Stimulated activated CD8-positive, alpha-beta memory T cell treated with anti-CD3 and anti-CD28 coated beads, Interleukin-4, amount 100 ng/mL, for 4 hours (primary cell): ENCODE results near the gene ZDHHC21.
"Not testable (repeated sequence)": the region's sequence is repeated elsewhere in the genome, so short reads cannot be mapped to it uniquely, and the experiment has no call there.

Experiments
- DNase-seq, 2 donors: peaks; one replicate each; pipeline ENCODE4 v3.0.0-alpha.2; 2020; ENCODE audit warnings: low read depth in 2 of 2, low spot score in 1 of 2

Gene ZDHHC21

GRCh38 chr9:14686168-14686567 lies 7.1 kb downstream of the ZDHHC21 start:
- no peak for DNase-seq

DNA sequence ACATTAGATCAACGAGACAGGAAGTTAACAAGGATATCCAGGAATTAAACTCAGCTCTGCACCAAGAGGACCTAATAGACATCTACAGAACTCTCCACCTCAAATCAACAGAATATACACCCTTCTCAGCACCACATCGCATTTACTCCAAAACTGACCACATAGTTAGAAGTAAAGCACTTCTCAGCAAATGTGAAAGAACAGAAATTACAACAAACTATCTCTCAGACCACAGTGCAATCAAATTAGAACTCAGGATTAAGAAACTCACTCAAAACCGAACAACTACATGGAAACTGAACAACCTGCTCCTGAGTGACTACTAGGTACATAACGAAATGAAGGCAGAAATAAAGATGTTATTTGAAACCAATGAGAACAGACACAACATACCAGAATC lies 10.6 kb downstream of the ZDHHC21 start:
- not testable (repeated sequence) for DNase-seq

DNA sequence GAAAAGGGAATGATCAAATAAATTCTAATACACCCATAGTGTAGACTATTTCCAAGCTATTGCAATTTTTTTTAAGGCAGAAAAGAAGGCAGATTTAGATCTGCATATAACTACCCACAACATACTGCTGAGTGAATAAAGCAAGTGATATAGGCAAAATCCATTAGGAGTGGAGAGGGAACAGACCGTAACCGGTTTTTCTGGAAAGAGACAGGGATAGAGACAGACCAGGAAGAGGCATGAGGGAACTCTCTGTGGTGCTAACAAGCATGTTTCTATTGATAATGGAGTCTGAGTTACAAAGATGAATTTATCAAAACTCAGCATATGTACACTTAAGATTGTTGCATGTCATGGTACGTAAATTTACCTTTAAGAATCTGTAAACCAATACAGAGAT lies 14.5 kb downstream of the ZDHHC21 start:
- DNase-seq: no peak

DNA sequence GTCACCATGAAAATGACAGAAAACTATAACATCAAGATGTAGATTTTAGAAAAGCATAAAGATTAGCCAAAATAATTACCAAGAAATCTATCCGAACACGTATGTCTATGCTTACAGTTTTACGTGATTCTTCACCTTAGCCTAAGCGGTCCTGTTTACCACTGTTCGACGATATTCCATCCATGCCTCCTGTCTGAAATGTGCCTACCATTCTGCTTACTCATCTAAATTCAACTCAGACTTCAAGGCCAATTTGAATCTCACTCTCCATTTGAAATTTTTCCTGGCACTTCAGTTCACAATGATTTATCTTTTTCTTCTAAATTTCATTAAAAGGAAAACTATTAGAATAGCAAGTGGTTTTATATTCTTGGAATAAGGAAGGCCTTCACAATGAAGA lies 15.4 kb downstream of the ZDHHC21 start:
- DNase-seq: no peak

GRCh38 chr9:14677396-14677795 lies 15.8 kb downstream of the ZDHHC21 start:
- DNase-seq: no peak

DNA sequence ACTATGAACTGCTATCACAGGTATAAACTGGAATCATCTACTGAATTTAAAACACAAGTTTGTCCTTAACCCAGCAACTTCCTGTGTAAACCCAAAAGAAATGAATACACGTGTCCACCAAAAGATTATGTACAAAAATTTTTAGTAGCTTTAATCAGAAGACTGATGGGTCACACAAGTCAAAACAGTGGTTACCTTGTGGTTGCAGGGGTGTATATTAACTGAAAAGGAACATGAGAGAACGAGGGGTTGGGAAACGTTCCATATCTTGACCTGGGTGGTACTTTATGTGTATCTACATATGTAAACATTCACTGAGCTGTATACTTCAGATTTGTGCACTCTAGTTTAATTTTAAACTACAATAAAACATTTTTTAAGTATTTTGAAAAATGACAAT lies 18.6 kb downstream of the ZDHHC21 start:
- DNase-seq: no peak

DNA sequence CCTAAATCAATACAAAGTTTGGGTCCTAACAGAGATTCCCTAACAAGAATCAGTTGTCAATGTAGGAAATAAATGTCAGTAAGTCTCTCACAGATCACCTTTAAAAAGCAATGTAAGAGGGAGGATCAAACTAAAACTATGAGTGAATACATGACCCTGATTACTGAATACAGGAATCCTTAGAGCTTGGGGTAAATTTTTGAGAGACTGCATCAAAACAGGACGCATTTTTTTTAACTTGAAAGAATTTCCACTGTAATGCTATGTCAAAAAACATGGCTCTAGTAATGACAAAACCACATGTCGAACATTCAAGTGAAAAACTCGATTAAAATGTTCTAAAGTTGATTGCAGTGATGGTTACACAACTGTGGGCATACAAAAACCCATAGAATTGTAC lies 21.9 kb downstream of the ZDHHC21 start:
- DNase-seq: no peak

- no peak for DNase-seq
Observed at GRCh38 chr9:14670718-14671117, 22.5 kb downstream of the ZDHHC21 start.

DNA sequence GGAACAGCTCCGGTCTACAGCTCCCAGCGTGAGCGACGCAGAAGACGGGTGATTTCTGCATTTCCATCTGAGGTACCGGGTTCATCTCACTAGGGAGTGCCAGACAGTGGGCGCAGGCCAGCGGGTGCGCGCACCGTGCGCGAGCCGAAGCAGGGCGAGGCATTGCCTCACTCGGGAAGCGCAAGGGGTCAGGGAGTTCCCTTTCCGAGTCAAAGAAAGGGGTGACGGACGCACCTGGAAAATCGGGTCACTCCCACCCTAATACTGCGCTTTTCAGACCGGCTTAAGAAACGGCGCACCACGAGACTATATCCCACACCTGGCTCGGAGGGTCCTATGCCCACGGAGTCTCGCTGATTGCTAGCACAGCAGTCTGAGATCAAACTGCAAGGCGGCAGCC lies 29.2 kb downstream of the ZDHHC21 start:
- DNase-seq: not testable (repeated sequence)

DNA sequence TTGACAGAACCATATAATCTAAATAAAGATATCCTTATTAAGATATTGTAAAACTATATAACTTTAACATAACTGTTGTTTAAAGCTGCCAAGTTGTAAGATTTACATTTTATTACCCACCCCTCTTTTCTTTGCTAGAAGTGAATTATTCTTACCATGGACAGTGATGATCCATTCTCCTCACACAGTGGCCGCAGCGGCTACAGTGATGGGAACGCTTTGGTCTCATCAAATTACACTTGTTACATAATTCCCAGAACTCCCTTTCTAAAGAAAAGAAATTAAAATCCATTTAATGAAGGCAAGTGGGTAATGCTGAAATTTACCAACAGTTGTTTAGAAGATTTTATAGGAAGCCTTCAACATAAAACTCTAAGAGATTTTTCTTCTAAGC lies 31.2 kb downstream of the ZDHHC21 start:
- DNase-seq: no peak

GRCh38 chr9:14661421-14662059 lies 31.7 kb downstream of the ZDHHC21 start:
- no peak for DNase-seq

- DNase-seq: no peak
Observed at GRCh38 chr9:14660721-14661120, 32.5 kb downstream of the ZDHHC21 start.

DNA sequence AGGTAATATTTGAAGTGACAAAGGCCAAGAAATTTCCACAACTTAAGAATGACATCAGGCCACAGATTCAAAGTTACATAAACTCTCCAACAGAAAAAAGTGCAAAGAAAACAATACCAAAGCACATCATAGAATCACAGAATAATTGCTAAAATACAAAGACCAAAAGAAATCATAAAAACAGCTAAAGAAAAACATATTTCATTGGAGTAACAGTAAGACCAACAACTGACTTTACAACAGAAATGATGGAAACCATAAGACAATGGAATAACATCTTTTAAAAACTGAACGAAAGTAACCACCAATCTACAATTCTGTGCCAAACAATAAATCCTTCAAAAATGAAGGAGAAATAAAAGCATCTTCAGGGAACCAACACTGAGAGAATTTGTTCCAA lies 38.3 kb downstream of the ZDHHC21 start:
- no peak for DNase-seq

GRCh38 chr9:14653511-14653910 lies 39.7 kb downstream of the ZDHHC21 start:
- DNase-seq: no peak

DNA sequence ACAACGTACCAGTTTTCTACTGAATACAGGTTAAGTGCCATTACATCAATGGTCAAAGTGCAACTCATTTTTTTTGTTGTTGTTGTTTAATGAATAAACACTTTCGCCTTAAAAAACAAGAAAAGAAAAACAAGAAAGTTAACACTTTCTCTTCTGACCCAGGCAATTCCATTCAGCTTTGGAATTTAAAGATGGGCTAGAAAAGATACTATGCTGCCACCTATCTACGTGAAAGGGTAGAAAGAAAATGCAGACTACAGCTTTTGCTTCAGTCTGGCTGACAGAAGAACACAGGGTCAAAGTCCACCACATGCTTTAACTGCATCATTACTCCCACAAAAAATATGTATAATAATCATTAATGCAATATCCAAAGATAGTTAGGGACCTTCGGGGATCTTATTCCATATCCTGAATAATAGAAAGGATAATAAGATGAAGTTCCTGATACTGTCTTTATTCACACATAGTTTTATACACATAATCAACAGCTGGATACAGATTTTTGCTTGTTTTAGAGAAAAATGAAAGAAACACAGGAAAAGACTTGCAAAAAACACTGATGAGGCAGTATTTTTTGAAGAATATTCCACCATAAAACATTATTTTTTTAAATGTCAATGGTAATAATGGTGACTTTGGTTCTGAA lies 40.4 kb downstream of the ZDHHC21 start:
- DNase-seq: no peak

GRCh38 chr9:14650596-14650995 lies 42.6 kb downstream of the ZDHHC21 start:
- DNase-seq: no peak

DNA sequence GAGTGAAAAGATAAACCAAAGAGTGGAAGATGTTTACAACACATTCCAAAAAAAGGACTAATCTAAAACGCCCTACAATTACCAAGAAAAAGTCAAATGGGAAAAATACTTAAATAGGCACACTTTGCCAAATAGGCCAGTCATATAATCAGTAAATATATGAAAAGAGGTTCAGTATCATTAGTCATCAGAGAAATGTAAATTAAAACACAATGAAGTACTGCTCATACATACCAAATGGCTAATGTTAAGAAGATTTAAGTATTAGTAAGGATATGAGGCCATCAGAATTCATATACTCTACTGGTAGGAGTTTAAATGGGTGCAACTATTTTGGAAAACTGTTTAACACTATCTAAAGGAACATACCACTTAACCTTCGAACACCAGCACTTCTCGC lies 47.6 kb downstream of the ZDHHC21 start:
- DNase-seq: no peak

DNA sequence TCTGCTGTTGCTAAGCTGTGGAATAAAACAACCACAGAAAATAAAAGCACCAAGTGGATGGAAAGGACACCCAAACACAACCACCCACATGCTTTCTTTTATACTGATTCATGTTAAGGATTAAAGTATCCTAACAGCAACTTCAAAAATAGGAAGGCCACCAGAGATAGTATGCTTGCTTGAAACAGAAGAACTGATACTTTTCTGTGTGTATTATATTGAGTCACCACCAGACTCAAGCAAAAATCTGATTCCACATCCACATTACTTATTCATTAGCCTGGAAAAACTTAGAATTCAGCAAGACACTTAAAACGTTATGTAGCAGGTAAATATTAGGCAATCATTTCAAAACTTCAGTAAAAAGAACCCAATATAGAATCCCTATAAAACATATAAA lies 52.3 kb downstream of the ZDHHC21 start:
- no peak for DNase-seq

DNA sequence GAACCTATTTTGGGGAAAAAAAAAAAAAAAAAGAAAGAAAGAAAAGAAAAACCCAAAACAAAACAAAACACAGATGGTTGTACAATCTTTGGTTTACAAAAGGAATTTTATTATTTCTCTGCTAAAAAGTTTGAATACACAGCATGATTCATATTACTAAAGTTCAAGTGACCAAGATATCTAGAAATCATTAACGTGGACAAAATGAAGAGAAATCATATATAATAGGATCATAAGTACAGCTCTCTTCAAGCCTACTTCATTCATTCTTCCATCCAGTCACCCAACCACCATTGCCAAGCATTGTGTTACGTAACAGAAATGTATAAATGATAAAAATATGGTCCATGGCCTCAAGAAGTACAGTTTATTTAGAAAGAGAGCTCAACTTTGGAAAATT lies 52.9 kb downstream of the ZDHHC21 start:
- DNase-seq: no peak

- DNase-seq: no peak
Observed at GRCh38 chr9:14633906-14634565, 59.2 kb downstream of the ZDHHC21 start.

DNA sequence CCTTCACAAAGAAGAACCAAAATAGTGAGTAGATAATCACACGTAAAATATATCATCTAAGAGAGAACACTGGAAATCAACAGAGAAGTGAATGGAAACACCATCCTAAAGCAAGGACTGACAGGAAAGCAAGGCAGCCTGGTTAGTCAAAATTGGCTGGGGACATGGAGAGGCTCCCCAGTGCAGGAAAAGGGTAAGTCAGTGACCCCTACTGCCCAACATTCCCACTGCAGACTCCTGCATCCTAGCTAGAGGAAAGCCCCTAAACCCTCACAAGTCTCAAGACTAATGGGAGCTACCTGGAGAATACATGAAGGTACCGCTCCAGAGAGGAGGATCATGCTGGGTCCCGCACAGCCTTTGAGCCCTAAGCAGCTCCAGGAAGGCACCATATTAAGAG lies 60.1 kb downstream of the ZDHHC21 start:
- no peak for DNase-seq

- no peak for DNase-seq
Observed at GRCh38 chr9:14627513-14627912, 65.7 kb downstream of the ZDHHC21 start.
